ENCODE measurements around the gene DPP6.

DPP6 gene

GRCh38 chr7:154852205-154852604 is 800.0 kb downstream of the DPP6 start:
- Histone ChIP-seq H3K4me3 (ENCODE audit: low read depth, low read length) (no peak overlapping the region), H3K9ac (ENCODE audit: low read length) (no peak overlapping the region), H3K36me3 (ENCODE audit: control insufficient read depth, insufficient read depth, low read length) (no peaks in the 10 kb centered on the region), H3K27me3 (ENCODE audit: control insufficient read depth, insufficient read depth, low read length) (no peaks in the 10 kb centered on the region), H3K27ac (ENCODE audit: low read depth, low read length) (no peak overlapping the region), H3K9me3 (ENCODE audit: control insufficient read depth, insufficient read depth, low read depth, low read length) (peaks cover 22% of the 10 kb centered on the region), H3K4me1 (ENCODE audit: control insufficient read depth, insufficient read depth, low read length) (no peaks in the 10 kb centered on the region)

DNA sequence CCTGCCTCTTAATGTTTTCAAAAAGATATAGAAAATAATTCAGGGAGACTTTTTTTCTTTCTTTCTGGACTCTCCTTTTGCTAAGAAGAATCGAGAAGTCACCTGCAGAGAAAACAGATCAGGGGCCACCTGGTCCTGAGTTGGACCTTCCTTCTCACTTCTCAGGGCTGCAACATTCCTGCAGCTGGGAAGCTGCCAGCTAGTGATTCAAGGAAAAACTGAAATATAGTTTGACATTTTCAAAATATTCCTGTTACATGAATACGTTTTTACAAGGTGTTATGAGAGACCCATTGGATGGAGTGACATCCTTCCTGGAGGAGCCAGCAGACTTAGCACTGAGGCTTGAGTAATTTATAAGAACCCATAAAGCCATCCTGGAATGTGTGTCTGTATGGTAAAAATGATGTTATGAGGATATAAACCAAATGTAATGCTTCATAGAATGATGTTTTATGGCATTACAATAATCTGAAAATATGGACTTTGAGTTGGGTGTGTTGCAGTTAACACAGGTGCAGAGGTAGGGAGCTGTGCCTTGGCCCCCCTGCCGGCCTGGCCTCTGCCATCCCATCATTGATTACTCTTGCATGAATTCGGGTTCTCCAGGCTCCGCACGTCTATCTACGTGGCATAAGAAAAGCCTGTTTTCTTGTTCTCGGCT is 801.0 kb downstream of the DPP6 start:
- no peaks in the 10 kb centered on the region for H3K27me3 ChIP-seq (ENCODE audit: control insufficient read depth, insufficient read depth, low read length)

DNA sequence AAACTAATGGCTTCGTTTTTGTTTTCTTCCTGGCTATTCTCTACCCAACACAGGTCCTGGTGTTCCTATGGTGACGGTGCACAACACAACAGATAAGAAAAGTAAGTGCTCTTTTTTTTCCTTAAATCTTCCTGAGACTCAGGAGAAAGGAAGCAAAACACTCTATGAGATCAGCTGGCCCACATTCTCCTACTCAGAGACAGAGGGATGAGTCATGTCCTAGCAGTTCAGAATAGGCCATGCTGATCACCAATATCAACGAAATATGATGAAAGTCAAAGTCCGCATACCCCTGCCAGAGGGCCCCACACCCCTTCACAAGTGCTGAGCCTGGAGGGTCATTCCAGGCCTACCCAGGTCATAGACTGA is 801.5 kb downstream of the DPP6 start:
- Histone ChIP-seq H3K27ac (ENCODE audit: low read depth, low read length) (no peak overlapping the region), H3K9ac (ENCODE audit: low read length) (no peak overlapping the region), H3K27me3 (ENCODE audit: control insufficient read depth, insufficient read depth, low read length) (no peaks in the 10 kb centered on the region), H3K9me3 (ENCODE audit: control insufficient read depth, insufficient read depth, low read depth, low read length) (peaks cover 19% of the 10 kb centered on the region), H3K36me3 (ENCODE audit: control insufficient read depth, insufficient read depth, low read length) (no peaks in the 10 kb centered on the region), H3K4me1 (ENCODE audit: control insufficient read depth, insufficient read depth, low read length) (peaks cover 6% of the 10 kb centered on the region; the same call in 1 of the 2 replicates), H3K4me3 (ENCODE audit: low read depth, low read length) (no peak overlapping the region)

More for the DNA sequence above, 801.0 kb downstream of the DPP6 start:
- Histone ChIP-seq H3K36me3 (ENCODE audit: control insufficient read depth, insufficient read depth, low read length) (no peaks in the 10 kb centered on the region), H3K4me1 (ENCODE audit: control insufficient read depth, insufficient read depth, low read length) (peaks cover 5% of the 10 kb centered on the region; the same call in 1 of the 2 replicates), H3K4me3 (ENCODE audit: low read depth, low read length) (no peak overlapping the region), H3K9ac (ENCODE audit: low read length) (no peak overlapping the region), H3K27ac (ENCODE audit: low read depth, low read length) (no peak overlapping the region), H3K9me3 (ENCODE audit: control insufficient read depth, insufficient read depth, low read depth, low read length) (peaks cover 20% of the 10 kb centered on the region)

GRCh38 chr7:154854836-154855235 is 802.6 kb downstream of the DPP6 start:
- Histone ChIP-seq H3K9me3 (ENCODE audit: control insufficient read depth, insufficient read depth, low read depth, low read length) (peaks cover 16% of the 10 kb centered on the region), H3K4me1 (ENCODE audit: control insufficient read depth, insufficient read depth, low read length) (peaks cover 6% of the 10 kb centered on the region; the same call in 1 of the 2 replicates)

DNA sequence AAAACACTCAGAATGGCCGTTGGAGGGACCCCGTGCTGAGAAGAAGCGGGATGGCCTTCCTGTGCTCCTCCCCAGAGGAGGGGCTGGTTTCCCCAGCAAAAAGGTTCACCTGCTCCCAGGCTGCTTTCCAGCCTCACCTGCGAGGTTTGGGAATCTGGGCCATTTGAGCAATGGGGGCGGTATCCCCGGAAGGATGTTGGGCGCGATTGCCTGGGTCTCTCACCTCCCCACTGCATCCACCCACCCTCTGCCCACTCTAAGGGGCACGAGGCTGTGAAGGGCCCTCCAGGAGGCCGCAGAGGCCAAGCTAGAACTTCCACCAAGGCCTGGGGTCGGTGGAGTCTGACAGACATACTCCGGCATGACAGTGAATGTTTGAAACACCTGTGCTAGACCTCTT is 803.2 kb downstream of the DPP6 start:
- no peak overlapping the region for H3K9ac ChIP-seq (ENCODE audit: low read length)
- H3K36me3 ChIP-seq (ENCODE audit: control insufficient read depth, insufficient read depth, low read length): no peaks in the 10 kb centered on the region
- H3K4me1 ChIP-seq (ENCODE audit: control insufficient read depth, insufficient read depth, low read length): peaks cover 6% of the 10 kb centered on the region; the same call in 1 of the 2 replicates
- no peak overlapping the region for H3K27ac ChIP-seq (ENCODE audit: low read depth, low read length)
- peaks cover 16% of the 10 kb centered on the region for H3K9me3 ChIP-seq (ENCODE audit: control insufficient read depth, insufficient read depth, low read depth, low read length)
- no peak overlapping the region for H3K4me3 ChIP-seq (ENCODE audit: low read depth, low read length)
- no peaks in the 10 kb centered on the region for H3K27me3 ChIP-seq (ENCODE audit: control insufficient read depth, insufficient read depth, low read length)

More at GRCh38 chr7:154854836-154855235, 802.6 kb downstream of the DPP6 start:
- Histone ChIP-seq H3K9ac (ENCODE audit: low read length) (no peak overlapping the region), H3K4me3 (ENCODE audit: low read depth, low read length) (no peak overlapping the region), H3K27me3 (ENCODE audit: control insufficient read depth, insufficient read depth, low read length) (no peaks in the 10 kb centered on the region), H3K36me3 (ENCODE audit: control insufficient read depth, insufficient read depth, low read length) (no peaks in the 10 kb centered on the region), H3K27ac (ENCODE audit: low read depth, low read length) (no peak overlapping the region)

DNA sequence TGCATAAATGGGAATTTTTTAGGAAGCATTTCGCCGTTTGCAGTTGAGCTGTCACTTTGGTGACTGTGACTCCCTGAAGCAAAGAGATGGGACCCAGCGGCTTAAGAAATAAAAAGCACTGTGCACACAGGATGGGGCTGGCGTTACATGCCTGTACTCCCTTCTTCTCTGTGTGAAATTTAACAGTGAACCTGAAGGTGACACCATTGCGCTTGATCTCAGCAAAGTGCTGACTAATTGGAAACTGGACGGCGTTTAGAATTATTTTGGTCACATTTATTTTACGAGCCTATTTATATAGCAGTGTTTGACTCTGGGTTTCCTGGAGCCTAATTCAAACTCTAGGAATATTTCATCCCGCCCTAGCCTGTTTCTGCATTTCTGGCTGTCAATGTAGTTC is 804.5 kb downstream of the DPP6 start:
- Histone ChIP-seq H3K4me1 (ENCODE audit: control insufficient read depth, insufficient read depth, low read length) (peaks cover 6% of the 10 kb centered on the region; the same call in 1 of the 2 replicates), H3K36me3 (ENCODE audit: control insufficient read depth, insufficient read depth, low read length) (no peaks in the 10 kb centered on the region), H3K9ac (ENCODE audit: low read length) (no peak overlapping the region), H3K9me3 (ENCODE audit: control insufficient read depth, insufficient read depth, low read depth, low read length) (peaks cover 15% of the 10 kb centered on the region), H3K27ac (ENCODE audit: low read depth, low read length) (no peak overlapping the region), H3K27me3 (ENCODE audit: control insufficient read depth, insufficient read depth, low read length) (no peaks in the 10 kb centered on the region), H3K4me3 (ENCODE audit: low read depth, low read length) (no peak overlapping the region)

DNA sequence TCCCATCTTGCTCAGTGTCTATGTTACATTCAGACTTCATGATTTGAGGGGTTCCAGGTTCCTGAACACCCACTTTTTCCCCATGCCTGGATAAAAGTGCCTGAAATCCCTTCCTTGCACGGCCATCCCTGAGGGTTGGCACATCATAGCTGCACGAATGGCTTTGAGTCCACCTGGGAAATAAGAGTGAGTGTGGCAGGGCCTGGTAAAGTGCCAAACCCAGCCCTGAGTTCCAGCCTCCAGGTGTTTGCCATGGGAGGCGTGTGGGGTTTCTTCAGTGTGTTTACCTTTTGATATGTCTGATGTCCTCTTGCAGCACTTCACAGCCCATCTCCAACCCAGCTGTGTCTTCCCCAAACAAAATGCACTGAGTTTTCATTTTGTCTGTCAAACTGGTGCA is 805.0 kb downstream of the DPP6 start:
- no peaks in the 10 kb centered on the region for H3K27me3 ChIP-seq (ENCODE audit: control insufficient read depth, insufficient read depth, low read length)

GRCh38 chr7:154857728-154858681 is 805.8 kb downstream of the DPP6 start:
- Histone ChIP-seq H3K9ac (ENCODE audit: low read length) (no peak overlapping the region), H3K9me3 (ENCODE audit: control insufficient read depth, insufficient read depth, low read depth, low read length) (peaks cover 4% of the 10 kb centered on the region; the same call in 1 of the 2 replicates), H3K27ac (ENCODE audit: low read depth, low read length) (no peak overlapping the region), H3K4me3 (ENCODE audit: low read depth, low read length) (no peak overlapping the region), H3K27me3 (ENCODE audit: control insufficient read depth, insufficient read depth, low read length) (no peaks in the 10 kb centered on the region), H3K4me1 (ENCODE audit: control insufficient read depth, insufficient read depth, low read length) (peaks cover 6% of the 10 kb centered on the region; the same call in 1 of the 2 replicates), H3K36me3 (ENCODE audit: control insufficient read depth, insufficient read depth, low read length) (no peaks in the 10 kb centered on the region)

More for the DNA sequence above, 805.0 kb downstream of the DPP6 start:
- H3K4me3 ChIP-seq (ENCODE audit: low read depth, low read length): no peak overlapping the region
- H3K9ac ChIP-seq (ENCODE audit: low read length): no peak overlapping the region
- H3K9me3 ChIP-seq (ENCODE audit: control insufficient read depth, insufficient read depth, low read depth, low read length): peaks cover 10% of the 10 kb centered on the region
- no peak overlapping the region for H3K27ac ChIP-seq (ENCODE audit: low read depth, low read length)
- H3K36me3 ChIP-seq (ENCODE audit: control insufficient read depth, insufficient read depth, low read length): no peaks in the 10 kb centered on the region
- H3K4me1 ChIP-seq (ENCODE audit: control insufficient read depth, insufficient read depth, low read length): peaks cover 6% of the 10 kb centered on the region; the same call in 1 of the 2 replicates

GRCh38 chr7:154858836-154859537 is 806.8 kb downstream of the DPP6 start:
- H3K9me3 ChIP-seq (ENCODE audit: control insufficient read depth, insufficient read depth, low read depth, low read length): no peaks in the 10 kb centered on the region
- no peak overlapping the region for H3K9ac ChIP-seq (ENCODE audit: low read length)
- no peak overlapping the region for H3K27ac ChIP-seq (ENCODE audit: low read depth, low read length)
- no peak overlapping the region for H3K4me3 ChIP-seq (ENCODE audit: low read depth, low read length)
- no peaks in the 10 kb centered on the region for H3K36me3 ChIP-seq (ENCODE audit: control insufficient read depth, insufficient read depth, low read length)
- H3K27me3 ChIP-seq (ENCODE audit: control insufficient read depth, insufficient read depth, low read length): no peaks in the 10 kb centered on the region
- H3K4me1 ChIP-seq (ENCODE audit: control insufficient read depth, insufficient read depth, low read length): peaks cover 6% of the 10 kb centered on the region; the same call in 1 of the 2 replicates

GRCh38 chr7:154859747-154860620 is 807.8 kb downstream of the DPP6 start:
- no peaks in the 10 kb centered on the region for H3K9me3 ChIP-seq (ENCODE audit: control insufficient read depth, insufficient read depth, low read depth, low read length)
- no peak overlapping the region for H3K27ac ChIP-seq (ENCODE audit: low read depth, low read length)
- no peaks in the 10 kb centered on the region for H3K27me3 ChIP-seq (ENCODE audit: control insufficient read depth, insufficient read depth, low read length)
- no peaks in the 10 kb centered on the region for H3K36me3 ChIP-seq (ENCODE audit: control insufficient read depth, insufficient read depth, low read length)
- H3K4me1 ChIP-seq (ENCODE audit: control insufficient read depth, insufficient read depth, low read length): peaks cover 6% of the 10 kb centered on the region; the same call in 1 of the 2 replicates
- no peak overlapping the region for H3K4me3 ChIP-seq (ENCODE audit: low read depth, low read length)
- no peak overlapping the region for H3K9ac ChIP-seq (ENCODE audit: low read length)
